Measurements from ENCODE around the gene KIF13A.
"Not testable (repeated sequence)": the region's sequence is repeated elsewhere in the genome, so short reads cannot be mapped to it uniquely, and the experiment has no call there.

KIF13A gene

DNA sequence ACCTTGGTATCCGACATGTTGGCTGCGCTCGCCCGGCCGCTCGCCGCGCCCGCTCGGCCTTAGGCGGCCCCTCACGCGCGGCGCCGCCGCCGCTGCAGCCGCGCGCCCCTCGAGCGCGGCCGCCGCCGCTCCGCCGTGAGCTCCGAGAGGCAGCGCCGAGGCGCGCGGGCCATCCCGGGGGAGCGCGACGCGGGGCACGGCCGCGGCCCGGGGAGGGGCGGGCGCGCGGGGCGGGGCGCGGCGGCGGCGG lies at the start of gene KIF13A:
TSS of gene KIF13A (minus strand) at position 189 of the 250 bp plus-strand sequence. CDS start at position 17, 172 bp downstream.
- no peak for DNase-seq (ENCODE audit: low spot score)

DNA sequence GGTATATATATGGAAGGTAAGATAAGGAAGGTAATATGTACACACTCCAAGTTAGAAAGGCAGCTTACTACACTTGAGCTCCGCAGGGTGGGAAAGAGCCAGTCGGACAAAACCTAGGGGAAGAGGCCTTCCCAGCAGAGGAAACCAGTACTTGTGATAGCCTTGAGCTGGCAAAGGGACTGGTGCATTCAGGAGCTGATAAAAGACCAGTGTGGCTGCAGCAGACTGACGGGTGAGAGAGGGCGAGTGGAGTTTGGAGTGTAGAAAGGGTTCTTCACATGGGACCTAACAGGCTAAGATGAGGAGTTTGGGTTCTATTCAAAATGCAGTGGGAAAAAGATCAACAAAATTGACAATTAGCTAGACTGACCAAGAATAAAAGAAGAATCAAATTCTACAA lies 49.3 kb upstream of the KIF13A start:
- DNase-seq (ENCODE audit: low spot score): no peak

DNA sequence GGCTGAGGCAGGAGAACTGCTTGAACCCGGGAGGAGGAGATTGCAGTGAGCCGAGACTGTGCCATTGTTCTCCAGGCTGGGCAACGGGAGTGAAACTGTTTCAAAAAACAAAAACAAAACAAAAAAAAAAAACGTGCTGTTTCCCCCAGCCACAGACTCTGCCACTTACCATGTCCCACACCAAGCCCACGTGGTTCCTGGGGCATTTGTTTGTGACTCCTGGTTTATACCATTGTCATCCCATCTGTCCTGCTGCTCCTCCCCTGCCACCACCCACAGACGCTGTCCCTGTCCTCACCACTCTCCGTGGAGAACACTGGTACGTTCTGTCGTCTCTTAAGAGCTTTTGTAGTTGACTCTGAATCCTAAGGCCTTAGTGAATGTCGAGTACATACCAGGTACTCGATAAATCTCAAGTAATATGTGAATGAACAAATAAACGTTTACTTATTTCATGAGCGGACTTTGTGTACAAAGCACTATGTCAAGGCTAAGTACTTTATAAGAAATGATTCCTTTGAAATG lies 48.0 kb upstream of the KIF13A start:
- DNase-seq (ENCODE audit: low spot score): no peak

DNA sequence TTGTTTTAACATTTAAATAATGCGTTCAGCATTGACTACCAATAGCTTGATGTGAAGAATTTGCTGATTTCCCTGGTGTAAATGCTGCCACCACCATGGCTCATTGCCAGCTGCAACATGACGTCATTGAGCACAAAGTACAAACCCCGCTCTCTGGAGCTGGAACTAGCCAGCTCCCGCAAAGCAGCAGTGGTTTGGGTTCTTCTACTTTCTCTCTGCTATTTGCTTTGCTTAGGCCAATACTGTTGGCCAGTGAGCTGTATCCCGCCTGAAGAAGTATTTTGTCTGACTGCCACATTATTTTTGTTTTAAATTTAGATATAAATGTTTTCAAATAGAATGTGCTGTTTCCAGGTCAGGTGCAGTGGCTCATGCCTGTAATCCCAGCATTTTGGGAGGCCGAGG lies 47.4 kb upstream of the KIF13A start:
- no peak for DNase-seq (ENCODE audit: low spot score)

DNA sequence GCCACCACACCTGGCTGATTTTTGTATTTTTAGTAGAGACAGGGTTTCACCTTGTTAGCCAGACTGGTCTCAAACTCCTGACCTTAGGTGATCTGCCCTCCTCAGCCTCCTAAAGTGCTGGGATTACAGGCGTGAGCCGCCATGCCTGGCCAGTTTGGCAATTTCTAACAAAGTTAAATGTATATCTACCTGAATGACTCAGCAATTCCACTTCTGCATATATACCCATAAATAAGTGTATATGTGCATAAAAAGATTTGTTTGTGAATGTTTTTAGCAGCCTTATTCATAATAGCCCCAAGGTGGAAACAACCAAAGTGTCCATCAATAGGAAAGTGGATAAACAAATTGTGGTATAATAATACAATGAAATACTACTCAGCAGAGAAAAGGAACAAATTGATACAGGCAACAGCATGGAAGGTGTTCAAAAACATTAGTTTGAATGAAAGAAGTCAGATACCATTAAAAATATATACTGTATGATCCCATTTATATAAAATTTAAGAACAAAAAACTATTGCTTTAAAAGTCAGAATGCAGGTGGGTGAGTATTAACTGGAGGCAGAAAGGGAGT lies 44.3 kb upstream of the KIF13A start:
- no peak for DNase-seq (ENCODE audit: low spot score)

DNA sequence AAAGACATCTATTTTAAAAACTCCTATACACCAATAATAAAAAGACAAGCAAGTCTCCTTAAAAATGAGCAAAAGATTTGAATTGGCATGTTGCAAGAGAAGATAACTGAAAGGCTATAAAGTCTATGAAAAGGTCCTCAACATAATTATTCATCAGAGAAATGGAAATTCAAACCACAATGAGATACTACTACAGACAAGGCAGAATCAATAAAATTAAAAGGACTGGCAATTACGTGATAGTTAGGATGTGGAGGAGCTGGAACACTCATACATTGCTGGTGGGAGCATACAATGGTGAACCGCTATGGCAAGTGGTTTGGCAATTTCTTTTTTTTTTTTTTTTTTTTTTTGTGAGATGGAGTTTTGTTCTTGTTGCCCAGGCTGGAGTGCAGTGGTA lies 43.8 kb upstream of the KIF13A start:
- no peak for DNase-seq (ENCODE audit: low spot score)

DNA sequence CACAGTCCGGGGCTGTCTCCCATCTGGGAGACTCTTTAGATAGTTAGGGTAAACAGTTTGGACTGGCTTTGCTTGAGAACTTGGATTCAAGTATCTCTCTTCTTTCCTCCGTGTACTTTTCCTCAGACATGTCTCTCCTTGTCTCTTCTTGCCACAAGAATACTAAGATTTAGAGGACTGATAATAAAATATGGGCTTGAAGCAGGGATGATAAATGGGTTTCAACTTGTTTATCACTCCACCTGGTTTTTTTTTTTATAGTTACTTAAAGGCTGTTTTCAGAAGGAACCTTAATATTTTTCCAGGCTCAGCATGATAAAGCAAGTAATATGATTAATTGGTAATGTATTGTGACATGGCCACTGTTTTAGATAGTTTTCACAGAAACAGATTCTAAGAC lies 40.9 kb upstream of the KIF13A start:
- no peak for DNase-seq (ENCODE audit: low spot score)

DNA sequence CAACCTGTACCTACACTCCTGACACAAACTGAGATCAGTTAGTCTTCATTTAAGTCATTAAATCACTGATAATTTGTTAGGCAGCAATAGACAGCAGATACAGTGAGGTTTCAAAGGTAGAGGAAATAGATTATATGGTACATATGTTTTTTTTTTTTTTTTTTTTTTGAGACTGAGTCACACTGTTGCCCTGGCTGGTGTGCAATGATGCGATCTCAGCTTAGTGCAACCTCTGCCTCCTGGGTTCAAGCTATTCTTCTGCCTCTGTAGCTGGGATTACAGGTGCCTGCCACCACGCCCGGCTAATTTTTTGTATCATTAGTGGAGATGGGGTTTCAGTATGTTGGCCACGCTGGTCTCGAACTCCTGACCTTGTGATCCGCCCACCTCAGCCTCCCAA lies 38.2 kb upstream of the KIF13A start:
- DNase-seq (ENCODE audit: low spot score): no peak

DNA sequence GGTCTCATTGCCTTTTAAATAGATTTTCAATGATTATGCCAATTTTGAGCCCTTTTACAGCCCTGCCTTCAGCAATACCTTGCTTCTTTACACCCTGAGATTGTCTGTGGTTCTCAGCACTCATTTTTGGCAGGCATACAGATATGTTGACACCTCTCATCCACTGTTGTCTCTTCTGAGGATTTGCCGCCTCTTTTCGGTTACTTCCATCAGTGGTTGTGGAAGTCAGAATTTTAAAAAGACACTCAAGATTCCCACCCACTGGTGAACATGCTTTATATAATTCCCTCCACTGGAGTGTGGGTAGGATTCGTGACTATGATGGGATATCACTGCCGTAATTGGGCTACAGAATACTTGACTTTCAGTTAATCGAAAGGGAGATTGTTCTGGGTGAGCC lies 37.4 kb upstream of the KIF13A start:
- no peak for DNase-seq (ENCODE audit: low spot score)

DNA sequence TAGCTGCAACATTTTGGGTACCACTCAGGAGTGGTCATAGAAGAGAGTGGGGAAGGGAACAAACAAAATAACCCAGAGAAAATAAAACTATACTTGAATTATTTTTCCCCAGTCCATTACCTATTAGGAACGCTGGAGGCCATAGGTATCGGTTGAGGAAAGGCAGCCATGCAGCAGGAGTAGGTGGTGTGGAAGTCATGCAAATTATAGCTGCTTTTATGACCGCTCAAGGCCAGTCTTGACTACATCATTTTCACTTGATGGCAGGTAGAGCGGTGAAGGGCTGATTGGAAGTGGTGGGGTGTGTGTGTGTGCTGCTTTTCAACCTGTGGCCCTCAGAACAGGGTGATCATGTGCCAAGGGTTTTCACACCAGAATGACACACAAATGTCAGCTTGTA lies 36.5 kb upstream of the KIF13A start:
- no peak for DNase-seq (ENCODE audit: low spot score)

DNA sequence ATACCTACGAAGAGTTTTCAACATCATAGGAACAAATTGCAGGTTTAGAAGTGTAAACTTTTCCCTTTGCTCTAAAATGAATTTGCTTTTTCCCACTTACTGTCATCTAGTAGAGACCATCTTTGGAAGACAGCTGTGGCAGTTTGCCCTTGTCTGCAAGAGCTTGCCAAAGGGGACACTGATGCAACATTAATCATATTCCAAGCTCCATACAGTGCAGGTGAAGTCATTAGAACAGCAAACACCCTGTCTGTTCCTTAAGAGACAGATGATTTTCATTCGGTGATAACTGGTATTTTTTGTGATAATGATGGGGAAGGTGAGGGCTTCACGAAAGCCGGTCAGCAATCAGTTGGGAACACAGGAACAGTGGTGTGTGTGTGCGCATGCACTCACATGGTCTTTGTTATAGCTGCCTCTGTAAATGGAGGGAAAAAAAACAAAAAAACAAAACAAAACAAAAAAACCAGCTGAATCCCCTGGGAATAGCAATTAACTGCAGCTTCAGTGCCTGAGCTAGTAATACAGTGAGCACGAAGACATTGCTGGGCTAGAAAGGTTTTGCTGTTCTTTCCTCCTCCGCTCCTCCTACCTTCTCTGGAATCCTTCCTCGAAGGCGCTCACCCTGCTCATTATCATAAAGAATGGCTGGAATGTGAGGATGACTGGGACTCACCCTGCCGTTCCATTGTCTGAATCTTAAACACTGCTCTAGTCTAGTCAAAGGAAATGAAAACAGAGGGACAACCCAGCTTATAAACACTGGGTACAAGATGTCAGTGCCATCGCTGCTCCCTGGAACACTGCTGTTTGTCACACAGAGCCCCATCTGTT lies 35.2 kb upstream of the KIF13A start:
- no peak for DNase-seq (ENCODE audit: low spot score)

DNA sequence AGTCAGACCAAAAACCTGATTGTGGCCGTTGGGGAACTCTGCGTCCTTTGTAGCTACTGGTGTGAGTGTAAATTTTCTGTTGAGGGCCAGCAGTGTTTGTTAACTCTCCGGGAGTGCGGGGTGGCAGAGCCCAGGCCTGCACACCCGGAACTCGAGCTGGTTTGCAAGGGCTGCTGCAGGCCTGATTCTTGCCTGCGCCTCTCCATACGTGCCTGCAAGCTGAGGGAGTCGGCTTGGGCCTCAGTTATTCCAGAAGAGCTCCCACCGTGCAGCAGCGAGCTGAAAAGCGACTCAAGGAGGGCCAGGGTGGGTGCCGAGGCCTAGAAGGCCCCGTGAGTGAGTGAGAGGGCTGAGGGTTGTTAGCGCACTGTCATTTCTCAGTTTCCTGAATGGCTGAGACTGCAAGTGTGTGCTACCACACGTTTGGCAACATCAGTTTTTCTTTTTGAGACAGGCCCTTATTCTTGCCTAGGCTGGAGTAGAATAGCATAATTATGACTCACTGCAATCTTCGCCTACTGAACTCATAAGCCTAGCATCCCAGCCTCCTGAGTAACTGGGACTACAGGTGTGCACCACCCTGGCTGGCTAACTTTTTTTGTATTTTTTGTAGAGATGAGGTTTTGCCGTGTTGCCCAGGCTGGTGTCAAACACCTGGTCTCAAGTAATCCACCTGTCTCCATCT lies 33.9 kb upstream of the KIF13A start:
- DNase-seq (ENCODE audit: low spot score): no peak

DNA sequence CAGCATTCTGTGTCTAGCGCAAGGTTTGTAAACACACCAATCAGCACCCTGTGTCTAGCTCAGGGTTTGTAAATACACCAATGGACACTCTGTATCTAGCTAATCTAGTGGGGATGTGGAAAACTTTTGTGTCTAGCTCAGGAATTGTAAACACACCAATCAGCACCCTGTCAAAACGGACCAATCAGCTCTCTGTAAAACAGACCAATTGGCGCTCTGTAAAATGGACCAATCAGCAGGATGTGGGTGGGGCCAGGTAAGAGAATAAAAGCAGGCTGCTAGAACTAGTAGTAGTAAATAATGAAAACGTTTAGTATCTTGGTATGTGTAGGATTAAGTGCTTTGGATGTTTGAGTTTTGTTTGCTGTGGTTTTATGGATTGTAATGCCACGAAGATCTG lies 33.1 kb upstream of the KIF13A start:
- DNase-seq (ENCODE audit: low spot score): not testable (repeated sequence)

DNA sequence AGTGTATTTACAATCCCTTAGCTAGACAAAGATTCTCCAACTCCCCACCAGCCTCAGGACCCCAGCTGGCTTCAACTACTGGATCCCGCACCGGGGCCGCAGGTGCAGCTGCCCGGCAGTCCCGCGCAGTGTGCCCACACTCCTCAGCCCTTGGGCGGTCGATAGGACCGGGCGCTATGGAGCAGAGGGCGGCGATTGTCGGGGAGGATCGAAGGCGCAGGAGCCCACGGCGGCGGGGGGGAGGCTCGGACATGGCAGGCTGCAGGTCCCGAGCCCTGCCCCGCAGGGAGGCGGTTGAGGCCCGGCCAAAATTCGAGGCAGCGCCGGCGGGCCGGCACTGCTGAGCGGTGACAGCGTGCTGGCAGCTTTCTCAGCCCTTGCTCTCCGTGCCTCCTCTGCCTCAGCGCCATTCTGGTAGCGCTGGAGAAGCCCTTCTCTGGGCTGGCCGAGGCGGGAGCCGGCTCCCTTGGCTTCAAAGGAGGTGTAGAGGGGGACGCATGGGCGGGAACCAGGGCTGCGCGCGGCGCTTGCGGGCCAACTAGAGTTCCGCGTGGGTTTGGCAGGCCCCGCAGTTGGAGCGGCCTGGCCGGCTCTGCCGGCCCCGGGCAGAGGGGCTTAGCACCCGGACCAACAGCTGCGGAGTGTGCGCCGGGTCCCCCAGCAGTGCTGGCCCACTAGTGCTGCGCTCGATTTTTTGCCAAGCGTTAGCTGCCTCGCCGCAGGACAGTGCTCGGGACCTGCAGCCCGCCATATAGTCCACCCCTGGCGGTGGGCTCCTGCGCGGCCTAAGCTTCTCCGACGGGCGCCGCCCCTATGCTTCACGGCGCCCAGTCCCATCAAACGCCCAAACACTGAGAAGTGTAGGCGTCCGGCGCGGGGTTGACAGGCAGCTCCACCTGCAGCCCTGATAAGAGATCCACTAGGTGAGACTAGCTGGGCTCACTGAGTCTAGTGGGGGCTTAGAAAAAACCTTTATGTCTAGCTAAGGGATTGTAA lies 32.4 kb upstream of the KIF13A start:
- no peak for DNase-seq (ENCODE audit: low spot score)

DNA sequence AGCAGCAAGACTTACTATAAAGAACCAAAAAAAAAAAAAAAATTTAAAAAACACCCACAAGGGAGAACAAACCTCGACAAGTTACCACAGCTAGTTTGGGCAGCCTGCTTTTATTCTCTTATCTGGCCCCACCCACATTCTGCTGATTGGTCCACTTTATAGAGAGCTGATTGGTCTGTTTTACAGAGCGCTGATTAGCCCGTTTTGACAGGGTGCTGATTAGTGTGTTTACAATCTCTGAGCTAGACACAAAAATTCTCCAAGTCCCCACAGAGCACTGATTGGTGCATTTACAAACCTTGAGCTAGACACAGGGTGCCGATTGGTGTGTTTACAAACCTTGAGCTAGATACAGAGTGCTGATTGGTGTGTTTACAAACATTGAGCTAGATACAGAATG lies 31.7 kb upstream of the KIF13A start:
- DNase-seq (ENCODE audit: low spot score): not testable (repeated sequence)

DNA sequence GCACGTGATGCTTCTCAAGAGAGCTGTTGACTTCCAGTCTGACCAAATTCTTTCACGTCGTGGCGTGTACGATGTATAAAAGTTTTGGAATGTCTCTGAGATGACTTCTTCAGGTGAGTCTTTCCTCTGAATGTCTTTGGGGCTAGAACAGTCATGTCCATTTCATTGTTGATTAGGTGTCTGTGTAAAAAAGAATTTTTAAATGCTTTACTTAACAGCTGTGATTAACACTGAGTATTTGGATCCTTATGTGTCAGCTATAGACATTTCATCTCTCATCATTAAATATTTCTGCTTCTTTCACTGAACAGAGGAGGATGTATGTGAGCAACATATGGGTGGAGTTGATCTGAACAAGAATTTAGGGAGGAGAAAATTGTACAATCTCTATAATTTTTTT lies 29.3 kb upstream of the KIF13A start:
- DNase-seq (ENCODE audit: low spot score): no peak

DNA sequence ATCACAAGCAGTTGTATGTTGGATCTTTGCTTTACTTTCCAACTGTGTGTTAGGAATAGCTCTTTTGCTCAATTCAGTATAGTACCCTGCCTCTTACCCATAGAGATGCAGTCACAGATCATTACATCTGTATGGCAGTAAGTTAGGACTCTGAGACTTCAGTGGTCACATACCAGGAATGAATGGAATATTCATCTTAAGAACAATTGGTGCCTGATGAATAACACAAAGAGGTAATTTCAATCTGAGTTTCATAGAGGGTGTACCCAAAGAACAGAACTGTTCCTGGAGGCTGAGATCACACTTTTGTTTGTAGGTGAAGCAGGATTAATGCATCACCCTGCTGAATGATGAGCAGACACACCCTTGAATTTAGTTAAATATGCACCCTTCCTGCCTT lies 28.7 kb upstream of the KIF13A start:
- no peak for DNase-seq (ENCODE audit: low spot score)

DNA sequence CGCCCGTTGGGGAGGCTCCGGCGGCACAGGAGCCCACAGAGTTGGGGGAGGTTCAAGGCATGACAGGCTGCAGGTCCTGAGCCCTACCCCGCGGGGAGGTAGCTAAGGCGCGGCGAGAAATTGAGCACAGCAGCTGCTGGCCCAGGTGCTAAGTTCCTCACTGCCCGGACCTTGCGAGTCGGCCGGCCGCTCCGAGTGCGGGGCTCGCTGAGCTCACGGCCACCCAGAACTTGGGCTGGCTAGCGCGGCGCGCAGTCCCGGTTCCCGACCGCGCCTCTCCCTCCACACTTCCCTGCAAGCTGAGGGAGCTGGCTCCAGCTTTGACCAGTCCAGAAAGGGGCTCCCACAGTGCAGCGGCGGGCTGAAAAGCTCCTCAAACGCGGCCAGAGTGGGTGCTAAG lies 23.9 kb upstream of the KIF13A start:
- DNase-seq (ENCODE audit: low spot score): no peak

DNA sequence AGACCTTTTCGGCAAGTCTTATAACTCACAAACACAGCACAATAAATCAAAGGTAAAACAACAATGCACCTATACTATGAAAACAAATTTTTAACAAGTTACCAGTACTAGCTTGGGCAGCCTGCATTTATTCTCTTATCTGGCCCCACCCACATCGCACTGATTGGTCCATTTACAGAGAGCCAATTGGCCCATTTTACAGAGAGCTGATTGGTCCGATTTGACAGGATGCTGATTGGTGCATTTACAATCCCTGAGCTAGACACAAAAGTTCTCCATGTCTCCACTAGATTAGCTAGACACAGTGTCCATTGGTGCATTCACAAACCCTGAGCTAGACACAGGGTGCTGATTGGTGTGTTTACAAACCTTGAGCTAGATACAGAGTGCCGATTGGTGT lies 23.1 kb upstream of the KIF13A start:
- DNase-seq (ENCODE audit: low spot score): not testable (repeated sequence)

DNA sequence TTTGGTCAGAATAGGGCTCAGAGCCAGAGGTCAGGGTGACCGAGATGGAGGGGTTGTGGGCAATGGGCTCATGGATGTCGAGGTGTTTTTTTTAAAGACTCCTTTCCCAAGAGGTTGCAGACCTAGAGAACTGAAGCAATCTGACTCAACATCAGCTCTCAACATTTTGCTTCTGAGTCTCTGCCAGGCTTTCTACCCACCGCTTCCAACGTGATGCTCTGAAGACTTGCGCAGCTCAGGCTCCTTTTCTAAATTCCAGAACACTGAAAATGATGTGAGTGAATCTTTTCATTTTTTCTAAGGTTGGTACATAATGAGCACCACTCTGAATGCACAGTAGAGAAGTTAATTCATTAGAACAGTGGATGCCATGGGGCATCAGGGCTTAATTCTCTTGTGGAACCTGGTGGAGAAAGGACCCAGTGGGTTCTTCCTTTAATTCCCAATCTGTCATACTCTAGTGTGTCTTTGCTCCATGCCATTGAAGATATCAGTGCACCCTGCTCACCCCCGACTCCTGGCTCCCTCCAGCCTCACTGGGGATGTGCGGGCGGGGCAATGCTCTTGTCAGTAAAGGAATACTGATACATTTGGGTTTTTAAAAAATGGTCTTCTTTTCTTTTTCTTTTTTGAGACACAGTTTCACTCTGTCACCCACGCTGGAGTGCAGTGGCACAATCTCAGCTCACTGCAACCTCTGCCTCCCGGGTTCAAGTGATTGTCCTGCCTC lies 17.0 kb upstream of the KIF13A start:
- DNase-seq (ENCODE audit: low spot score): no peak

DNA sequence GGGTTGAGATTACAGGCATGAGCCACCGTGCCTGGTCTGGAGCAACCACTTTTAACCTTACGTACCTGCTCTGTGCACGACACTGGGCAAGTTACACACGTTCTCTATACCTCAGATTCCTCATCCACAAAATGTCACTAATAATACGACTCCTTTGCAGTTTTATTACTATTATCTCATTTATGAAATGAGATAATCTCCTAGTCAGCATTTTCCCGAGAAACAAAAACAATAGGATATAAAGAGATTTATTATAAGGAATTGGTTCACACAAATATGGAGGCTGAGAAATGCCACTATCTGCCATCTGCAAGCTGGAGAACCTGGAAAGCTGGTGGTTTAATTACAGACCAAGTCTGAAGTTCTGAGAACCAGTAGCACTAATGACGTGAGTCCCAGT lies 12.0 kb upstream of the KIF13A start:
- DNase-seq (ENCODE audit: low spot score): no peak

All from CD4-positive, alpha-beta T cell treated with Interleukin-6 at 100 ng/mL for 8 hours (primary cell).